Activated effector memory CD4-positive, alpha-beta T cell treated with anti-CD3 and anti-CD28 coated beads, Interleukin-2, amount 50 U/mL, for 16 hours (primary cell): Measurements from ENCODE around the gene PAFAH1B1.

Experiments
- DNase-seq: peaks from one replicate; pipeline ENCODE4 v3.0.0-alpha.2; 2020

PAFAH1B1 gene

DNA sequence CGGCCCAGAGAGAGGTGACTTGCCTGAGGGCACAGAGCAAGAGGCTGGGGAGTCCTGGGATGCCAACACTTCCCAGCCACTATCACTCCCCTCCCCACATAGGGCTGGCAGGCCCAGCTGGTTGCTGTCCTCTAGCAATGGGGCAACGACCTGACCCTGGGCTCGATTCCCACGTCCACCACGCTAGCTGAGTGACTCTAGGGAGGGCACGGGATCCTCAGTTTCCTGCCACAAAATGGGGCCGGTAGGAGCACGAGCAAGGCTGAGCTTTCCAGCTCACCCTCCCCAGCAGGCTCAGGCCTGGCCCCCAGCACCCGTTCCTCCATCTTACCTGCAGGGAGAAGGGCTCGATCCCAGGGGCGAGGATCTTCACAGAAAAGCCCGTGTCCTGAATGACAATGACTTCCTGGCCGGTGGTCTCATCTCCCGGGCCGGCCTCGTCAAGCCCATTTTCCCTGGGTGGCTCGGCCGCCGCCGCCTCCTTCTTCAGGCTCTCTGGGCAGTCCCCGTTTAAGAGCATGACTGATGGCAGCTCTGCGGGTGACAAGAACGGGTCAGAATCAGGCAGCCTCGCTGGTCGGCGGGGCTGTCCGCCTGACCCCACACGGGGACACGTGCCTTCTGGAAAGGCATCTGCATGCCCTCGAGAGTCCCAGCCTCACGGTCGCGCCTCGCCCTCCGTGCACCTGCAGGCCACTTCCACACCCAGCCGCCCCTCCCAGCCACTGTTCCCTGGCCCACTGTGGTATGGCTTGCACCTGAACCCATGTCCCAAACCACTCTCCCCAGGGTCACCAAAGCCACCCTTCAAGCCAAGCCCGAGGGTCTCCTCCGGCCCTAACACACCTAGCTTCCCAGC is 110.8 kb downstream of the PAFAH1B1 start:
- DNase-seq = peak; percentile 61

DNA sequence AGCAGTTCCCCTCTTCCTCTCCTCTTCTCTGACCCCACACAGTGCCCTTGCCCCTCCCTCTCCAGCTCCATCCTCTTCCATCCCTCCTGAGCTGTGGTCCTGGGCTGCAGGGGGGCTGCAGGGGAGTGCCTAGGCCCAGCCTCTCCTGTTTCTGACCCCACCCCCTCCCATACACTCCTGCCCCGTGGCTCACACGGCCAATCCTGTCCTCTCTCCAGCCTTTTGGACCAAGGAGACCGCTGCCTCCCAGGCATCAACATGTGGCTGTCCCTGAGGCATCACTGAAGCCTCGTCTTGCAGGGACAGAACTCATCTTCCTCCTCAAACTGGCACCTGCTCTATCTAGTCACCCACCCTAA is 111.4 kb downstream of the PAFAH1B1 start:
- no peak for DNase-seq

DNA sequence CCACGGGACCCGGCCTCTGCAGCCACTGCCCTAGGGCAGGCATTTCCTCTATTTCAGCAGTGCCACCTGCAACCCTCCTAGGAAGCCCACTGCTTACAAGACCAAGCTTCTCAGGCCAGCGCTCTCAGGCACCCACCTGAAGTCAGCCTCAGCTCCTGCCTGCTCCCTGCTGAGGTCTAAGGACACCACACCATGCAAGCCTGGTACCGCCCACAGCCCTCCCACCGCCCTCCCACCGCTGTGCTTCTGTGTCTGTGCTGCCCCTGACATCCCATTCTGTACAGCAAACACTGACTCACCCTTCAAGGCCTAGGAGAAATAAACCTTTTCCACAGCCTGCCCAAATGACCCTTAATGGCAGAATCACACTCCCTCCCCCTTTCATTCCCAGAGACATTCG is 111.8 kb downstream of the PAFAH1B1 start:
- no peak for DNase-seq

DNA sequence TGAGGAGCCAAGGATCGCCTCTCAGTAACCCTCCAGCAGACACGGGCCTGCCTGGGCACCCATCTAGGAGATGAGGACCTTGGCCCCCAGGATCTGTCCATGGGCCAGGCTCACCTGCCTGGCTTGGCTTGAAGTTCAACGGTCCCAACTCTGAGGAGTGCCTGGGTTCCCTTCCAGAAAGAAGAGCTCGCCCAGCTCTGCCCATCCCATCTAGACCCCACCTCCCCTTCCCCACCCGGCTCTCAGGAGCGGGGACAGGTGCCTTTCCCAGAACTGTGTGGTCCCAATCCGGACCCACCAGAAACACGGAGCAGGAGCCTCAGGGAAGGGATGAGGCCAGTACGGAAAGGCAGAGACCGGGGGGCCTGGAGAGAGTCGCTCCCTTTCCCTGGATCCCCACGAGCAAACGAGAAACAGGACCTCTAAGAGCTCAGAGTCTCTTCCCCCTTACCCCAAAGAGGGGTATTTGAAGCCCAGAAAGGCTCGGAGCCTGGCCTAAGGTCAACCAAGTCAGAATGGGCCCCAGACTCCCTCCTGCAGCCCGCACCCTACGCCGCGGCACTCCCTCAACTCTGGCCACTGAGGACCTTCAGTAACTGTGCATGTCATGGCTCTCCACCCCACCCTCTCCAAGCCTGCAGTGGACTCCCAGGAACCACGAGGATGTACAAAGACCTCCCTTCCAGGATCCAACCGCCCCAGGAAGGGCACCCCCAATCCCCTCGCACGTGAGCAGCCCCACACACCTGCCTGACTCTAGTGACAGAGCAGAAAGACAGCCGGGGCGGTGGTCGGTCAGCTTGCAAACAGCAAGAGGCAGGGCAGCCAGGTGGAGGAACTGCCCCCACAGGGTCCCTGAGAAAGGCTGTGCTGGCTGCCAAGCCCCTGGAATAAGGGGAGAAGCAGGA is 112.7 kb downstream of the PAFAH1B1 start:
- no peak for DNase-seq

DNA sequence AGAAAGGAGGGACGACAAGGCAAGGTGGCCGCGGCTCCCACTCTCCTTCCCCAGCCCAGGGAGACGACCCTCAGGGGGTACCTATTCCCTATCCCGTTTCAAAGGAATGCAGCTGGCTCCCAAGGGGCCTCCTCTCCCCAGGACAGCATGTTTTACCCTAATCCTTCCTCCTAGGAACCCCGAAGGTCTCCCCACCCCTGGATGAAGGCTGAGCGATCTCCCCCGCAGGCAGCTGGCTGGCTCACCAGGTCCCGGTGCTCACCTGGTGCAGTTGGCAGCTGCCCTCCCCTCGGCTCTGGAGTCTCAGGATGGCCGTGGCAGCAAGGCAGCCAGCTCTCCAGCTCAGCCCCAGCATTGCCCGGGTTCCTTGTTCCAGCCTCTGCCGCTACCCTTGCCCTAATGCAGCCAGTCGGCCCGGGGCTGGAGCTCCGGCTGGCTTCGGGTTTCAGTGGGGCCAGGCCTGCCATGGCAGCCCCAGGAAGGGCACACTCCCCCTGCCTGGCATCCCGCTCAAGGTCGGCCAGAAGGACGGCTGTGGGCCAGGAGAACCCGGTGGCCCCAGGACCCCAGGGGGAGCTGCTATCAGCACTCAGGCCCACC is 113.6 kb downstream of the PAFAH1B1 start:
- DNase-seq = no peak

DNA sequence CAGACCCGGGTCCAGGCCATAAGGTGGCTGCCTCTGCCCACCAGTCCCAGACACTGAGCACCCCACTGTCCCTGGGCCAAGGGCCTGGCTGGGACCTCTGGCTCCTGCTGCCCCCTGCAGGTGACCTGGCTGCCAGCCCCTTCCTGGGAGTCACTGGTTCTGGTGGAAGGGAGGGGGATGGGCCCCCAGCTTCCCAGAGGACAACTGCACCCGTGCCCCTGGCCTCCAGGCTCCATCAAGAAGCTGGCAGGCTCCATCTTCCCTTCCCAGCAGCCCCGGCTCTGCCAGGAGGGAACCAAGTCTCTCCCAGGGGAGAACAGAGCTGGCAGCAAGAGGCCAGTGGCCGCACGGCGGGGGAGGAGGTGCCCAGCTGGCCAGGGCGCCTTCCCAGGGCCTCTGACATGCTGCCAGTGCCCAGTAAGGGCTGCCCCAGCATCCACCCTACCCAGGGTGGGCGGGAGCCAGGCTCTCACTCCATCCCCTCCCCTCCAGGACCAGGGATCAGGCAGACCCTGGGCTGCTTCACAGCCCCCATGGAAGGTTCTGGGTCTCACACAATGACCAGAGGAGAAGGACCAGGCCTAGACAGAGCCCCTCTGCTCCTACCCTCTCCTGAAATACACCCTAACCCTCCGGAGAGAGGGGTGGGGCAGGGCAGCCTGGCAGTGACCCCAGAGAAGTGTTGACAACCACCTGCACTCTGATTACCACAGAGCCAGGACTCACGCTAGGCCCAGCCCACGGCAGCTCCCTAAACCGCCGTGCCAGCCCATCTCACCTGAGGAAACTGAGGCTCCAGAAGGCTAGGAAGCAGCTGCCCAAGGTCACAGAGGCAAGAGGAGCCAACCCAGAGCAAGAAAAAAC is 114.5 kb downstream of the PAFAH1B1 start:
- DNase-seq = peak; percentile 68

DNA sequence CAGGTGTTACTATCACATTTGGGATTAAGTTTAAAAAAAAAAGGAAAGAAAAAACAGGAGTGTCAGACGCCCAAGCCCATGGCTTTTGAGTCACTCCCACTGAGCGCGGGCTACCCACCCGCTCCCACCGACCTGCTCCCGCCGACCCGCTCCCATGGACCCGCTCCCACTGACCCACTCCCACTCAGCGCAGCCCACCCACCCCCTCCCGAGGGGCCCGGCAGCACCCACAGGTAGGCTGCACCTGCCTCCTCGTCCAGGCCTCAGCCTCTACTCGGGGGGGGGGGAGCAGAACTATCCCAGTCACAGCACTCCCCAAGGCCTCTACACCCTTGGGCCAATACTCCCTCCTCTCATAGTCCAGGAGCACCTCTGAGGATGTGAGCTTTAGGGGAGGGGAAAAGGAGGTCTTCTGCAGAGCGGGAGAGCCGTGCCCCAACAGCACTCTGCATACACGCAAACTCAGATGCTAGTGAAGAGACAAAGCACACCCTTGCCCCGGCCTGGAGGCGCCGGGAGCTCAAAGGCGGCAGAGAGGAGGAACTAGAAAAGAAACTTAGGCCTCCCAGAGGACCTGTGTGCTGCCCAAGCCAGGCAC is 115.2 kb downstream of the PAFAH1B1 start:
- no peak for DNase-seq

DNA sequence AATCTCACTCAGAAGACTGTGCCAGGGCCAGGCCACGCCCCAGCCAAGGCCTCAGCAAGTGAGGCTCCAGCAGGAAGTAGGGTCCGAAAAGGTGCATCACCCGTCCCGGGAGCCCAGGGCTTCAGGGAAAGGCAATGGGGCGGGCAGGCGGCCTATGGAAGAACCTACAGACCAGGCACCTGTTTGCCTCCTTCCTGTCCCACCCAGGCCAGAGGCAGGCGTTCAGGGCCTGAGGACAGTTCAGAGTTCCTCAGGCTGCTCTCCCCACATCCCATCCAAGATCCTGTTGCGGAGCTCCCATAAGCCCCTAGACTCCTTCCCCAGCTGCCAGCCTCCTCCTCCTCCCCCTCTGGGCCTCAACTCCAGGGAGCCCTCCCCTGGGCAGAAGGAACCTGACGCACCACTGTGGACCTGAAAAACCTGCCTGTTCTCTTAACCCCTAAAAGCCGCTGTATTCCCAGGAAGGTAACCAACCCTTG is 115.8 kb downstream of the PAFAH1B1 start:
- DNase-seq = peak; percentile 63

DNA sequence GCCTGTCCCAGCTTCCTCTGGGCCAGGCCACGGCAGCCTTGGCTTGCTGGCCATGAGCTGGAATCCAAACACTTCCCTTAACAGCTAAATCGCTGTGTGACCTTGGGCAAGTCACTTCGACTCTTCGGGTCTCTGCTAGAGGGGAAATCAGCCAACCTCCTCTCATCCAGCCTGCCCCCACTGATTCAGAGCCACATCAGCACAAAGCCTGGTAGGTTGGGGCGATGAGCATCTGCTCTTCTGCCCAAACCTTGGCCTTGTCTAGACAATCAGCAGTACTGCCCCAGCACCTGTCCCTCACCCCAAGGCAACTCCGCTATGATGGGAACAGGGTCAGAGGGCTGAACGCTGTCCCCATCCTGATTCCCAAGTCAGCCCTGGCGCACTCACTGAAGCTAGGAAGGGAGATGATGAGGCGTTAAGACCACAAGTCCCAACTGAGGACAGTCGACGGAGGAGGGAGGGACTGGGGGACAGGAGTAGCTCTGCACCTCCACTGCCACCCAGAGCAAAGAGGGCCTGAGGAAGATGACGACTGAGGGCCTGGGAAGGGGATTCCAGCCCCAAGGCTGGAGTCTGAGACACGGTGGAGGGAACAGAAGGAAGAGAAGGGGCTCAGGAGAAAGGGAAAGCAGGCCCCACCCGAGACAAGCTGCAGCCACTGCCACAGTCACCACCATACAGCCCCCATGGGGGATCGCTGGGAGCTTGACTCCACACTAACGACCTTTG is 116.8 kb downstream of the PAFAH1B1 start:
- DNase-seq = no peak

DNA sequence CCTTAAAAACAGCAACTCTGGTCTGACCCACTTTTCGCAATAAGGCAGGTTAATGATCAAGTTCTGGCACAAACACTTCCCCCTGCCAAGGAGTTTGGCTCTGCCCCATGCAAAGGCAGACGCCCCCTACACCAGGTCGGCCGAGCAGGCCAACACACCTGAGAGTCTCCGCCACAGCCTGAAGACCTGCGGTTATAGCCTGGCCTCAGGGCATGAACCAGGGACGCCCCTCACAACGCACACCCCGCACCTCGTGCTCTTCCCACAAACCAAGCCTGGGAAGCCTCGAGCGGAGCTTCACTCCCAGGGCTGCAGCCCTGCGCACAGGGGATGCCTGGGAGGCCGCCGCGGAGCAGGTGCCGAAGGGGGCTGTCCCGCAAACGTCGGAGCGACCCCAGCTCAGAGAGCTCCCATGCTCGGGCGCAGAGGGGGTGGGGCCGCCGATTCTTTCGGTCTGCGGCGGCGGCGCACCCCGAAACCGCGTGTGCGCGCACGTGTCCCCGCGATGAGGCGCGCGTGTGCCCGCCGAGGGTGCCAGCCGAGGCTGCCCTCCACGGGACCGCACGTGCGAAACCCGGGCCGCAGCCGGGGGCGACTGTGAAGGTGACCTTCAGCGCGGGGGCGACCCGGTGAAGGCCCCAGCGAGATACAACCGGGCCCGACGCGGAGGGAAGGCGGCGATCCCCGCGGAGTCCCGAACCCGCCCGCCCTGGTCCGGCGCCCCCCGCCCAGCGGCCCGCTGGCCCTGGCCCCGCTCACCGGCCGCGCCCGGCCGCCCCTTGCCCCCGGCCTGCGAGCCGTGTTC is 117.6 kb downstream of the PAFAH1B1 start:
- peak; percentile 77 for DNase-seq

DNA sequence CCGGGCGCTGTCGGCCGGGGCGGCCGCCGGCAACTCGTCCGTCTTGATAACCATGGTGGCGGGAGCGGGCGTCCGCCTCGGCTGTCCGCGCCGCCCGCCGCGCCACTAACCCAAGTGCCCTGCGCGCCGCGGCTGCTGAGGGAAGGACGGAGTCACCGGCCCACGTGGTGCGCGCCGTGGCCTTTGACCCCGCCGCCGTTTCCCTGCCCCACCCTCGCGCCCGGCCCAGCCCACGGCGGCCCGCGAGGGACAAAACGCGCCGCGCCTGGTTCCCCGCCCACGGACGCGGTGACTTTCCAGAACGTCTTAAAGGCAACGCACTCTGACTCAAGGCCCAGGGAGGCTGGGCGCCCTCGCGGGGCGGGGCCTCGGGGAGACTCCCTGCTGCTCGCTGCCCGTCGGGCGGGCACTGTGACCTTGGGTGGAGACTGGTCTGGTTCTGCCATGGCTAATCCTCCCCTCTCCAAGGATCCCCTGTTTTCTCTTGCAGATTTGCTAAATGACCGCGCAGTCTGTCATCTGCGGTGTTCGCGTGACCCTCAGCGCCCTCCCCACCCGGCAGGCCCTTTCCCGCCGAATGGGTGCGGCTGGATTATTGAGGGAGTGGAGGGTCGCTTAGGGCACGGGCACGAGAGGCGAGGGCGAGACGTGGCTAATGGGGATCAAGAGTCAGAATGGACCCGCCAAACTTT is 118.3 kb downstream of the PAFAH1B1 start, which contains the start of gene CLUH:
CLUH (minus strand) TSS at position 157 of the 692 bp plus-strand sequence; CDS start at position 54, 103 bp downstream.
- peak; percentile 99 for DNase-seq

DNA sequence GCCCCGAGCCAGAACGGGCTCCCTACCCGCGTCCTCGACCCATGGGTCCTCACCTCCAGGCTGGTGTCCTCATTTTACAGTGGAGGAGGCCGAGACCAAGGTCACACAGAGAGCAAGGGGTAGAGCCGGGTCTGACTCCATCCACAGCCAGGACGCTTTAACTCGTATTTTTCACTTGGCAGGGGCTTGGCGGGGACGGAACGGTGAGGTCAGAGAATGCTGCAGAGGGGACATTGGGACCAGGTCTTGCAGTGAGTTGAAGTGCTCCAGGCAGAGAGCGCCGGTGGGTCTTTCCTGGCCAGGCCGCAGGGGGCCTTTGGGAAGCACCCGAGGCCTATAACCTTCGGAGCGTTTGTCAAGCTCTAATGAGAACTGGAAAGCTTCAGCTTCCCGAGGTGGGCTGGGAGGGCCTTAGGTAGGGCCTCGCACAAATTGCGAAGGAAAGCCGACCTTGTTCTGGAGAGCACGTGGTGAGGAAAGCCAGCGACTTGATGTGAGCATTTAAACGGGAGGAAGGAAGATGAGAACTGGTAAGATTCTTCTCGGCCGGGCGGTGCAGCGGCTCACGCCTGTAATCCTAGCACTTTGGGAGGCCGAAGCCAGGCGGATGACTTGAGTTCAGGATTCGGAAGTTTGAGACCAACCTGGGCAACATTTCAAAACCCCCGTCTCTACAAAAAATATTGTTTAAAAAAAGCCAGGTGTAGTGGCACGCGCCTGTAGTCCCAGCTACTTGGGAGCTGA is 119.0 kb downstream of the PAFAH1B1 start:
- DNase-seq = no peak

DNA sequence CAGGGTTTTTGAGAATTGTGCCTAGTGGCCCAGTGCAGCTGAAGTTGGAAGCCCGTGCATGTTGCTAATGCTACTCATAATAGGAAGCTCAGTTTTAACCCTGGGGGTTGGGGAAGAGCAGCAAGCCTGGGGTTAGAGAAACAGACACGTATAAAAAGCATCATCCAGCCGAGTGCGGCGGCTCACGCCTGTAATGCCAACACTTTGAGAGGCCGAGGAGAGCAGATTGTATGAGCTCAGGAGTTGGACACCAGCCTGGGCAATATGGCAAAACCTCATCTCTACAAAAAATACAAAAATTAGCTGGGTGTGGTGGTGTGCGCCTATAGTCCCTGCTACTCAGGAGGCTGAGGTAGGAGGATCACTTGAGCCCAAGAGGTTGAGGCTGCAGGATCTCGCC is 120.4 kb downstream of the PAFAH1B1 start:
- DNase-seq = no peak

DNA sequence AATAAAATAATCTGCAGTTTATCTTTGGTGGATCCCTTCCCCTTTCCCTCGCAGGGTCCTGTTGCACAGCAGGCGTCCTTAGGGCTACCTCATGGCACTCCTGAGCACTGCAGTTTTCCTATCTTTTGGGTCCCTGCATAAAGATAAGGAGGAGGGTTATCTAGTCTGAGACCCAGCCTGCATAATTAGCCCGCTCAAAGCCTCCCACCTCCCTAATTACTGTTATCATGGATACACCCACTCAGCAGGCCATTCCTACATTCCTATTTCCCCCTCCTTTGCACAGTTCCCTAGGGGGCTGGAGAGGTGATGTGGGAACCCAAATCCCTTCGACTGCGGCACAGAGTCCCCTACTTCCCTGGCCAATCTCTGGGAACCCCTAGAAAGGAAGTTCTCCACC is 123.2 kb downstream of the PAFAH1B1 start:
- DNase-seq = no peak

DNA sequence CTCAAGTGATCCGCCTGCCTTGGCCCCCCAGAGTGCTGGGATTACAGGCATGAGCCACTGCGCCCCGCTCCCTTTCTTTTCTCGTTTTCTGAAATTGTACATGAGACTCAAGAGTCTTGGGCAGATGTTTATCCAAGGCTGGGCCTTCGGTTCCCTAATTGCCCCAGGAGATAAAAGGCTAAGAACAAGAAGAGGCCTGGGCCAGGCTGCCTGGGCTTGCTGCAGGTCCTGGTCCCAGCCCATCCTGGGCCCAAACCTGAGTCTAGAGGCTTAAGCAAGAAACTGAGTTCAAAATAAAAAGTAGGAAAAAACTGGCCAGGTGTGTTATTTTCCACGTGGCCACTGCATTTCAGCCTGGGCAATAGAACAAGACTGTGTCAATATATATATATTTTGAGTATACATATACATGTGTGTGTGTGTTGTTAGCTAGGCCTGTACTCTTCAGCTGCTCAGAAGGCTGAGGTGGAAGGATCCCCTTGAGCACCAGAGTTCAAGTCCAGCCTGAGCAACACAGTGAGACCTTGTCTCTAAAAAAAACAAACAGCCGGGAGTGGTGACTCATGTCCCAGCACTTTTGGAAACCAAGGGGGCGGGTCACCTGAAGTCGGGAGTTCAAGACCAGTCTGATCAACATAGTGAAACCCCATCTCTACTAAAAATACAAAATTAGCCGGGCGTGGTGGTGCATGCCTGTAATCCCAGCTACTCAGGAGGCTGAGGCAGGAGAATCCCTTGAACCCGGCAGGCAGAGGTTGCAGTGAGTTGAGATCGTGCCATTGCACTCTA is 124.9 kb downstream of the PAFAH1B1 start:
- DNase-seq = no peak

DNA sequence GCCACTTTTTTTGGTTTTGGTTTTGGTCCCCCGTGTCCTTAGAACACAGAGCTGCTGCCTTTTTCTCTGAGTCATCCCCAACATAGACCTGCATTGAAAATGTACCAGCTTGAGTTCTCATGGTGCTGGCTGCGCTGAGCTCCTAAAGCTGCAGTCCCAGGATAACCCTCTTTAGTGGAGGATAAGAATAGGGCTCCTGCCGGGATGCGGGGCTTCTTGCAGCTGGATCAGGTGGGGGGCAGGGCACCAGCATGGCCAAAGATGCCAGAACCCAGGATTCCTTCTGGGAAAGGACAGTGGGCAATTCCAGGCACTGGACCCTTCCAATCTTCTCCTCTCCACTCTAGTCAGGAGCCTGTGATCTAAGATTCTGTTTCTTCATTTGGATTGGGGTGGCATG is 126.4 kb downstream of the PAFAH1B1 start:
- no peak for DNase-seq

DNA sequence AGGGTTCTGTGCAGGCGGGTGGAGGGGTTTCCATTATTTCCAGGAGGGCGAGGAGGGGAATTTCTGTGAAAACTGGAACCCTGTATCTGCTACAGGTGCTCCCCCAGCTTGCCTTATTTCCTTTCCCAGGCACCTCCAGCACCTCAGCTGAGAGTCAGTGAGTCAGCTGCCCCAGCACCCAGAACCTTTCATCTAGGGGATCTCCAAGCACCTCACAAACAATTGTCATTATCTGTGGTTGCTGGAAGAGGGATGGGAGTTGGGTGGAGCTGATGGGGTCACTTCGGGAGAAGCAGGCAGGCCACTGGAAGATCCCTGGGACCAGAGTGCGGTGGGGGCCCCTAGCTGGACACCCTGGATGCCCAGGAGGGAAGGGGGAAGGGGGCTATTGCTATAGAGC is 128.1 kb downstream of the PAFAH1B1 start:
- DNase-seq = no peak

DNA sequence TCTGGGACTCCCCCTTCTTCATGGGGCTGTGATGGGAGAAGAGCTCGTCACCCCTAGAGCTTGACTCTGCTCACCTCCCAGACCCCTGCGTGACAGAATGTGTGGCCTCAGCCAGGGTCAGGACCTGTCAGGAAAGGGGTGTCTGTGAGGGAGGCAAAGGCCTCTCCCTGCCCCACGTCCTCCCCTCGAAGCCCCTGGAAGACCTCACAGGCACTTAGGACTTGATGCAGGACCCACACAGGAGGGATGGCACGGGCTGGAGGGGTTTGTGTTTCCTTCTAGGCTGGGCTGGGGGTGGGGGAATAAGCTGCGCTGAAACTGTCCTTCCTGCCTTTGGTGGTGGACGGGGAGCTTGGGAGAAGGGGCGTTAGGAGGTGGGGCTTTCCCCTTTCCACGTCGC is 129.2 kb downstream of the PAFAH1B1 start:
- DNase-seq = no peak
